GM19023 (cell line): ENCODE measurements around the gene SLAIN1.
A peak's percentile ranks its signal among the peaks of the same experiment; 100 is the strongest.

ENCODE experiments used
- ATAC-seq: cut with Tn5 transposase; IDR thresholded peaks from one replicate; pipeline ENCODE4 v1.9.1; 2021; ENCODE audit warnings: mild to moderate bottlenecking, moderate library complexity; ENCODE audit not compliant: unreplicated experiment

The SLAIN1 gene

GRCh38 chr13:77751513-77752456 is 54.3 kb downstream of the SLAIN1 start:
- ATAC-seq: peak; percentile 77

- no peak for ATAC-seq
Observed at GRCh38 chr13:77752512-77753069, 55.1 kb downstream of the SLAIN1 start.

GRCh38 chr13:77760893-77761292 is 63.4 kb downstream of the SLAIN1 start:
- ATAC-seq: no peak

GRCh38 chr13:77767413-77767812 is 69.9 kb downstream of the SLAIN1 start:
- no peak for ATAC-seq

- ATAC-seq: no peak
Observed at GRCh38 chr13:77774181-77774580, 76.7 kb downstream of the SLAIN1 start.

- ATAC-seq: no peak
Observed at GRCh38 chr13:77776704-77777103, 79.2 kb downstream of the SLAIN1 start.

GRCh38 chr13:77779552-77780272 is 82.2 kb downstream of the SLAIN1 start:
- peak; percentile 76 for ATAC-seq

- no peak for ATAC-seq
Observed at GRCh38 chr13:77781808-77782207, 84.3 kb downstream of the SLAIN1 start.

- no peak for ATAC-seq
Observed at GRCh38 chr13:77784515-77784914, 87.0 kb downstream of the SLAIN1 start.

- no peak for ATAC-seq
Observed at GRCh38 chr13:77786695-77787287, 89.3 kb downstream of the SLAIN1 start.

- ATAC-seq: no peak
Observed at GRCh38 chr13:77789376-77789775, 91.9 kb downstream of the SLAIN1 start.

GRCh38 chr13:77800219-77800618 is 102.7 kb downstream of the SLAIN1 start:
- ATAC-seq: no peak

GRCh38 chr13:77806518-77806917 is 109.0 kb downstream of the SLAIN1 start:
- no peak for ATAC-seq

GRCh38 chr13:77807431-77808135 is 110.1 kb downstream of the SLAIN1 start:
- no peak for ATAC-seq

GRCh38 chr13:77810430-77810829 is 112.9 kb downstream of the SLAIN1 start:
- peak; percentile 52 for ATAC-seq

GRCh38 chr13:77810878-77811277 is 113.4 kb downstream of the SLAIN1 start:
- no peak for ATAC-seq

- no peak for ATAC-seq
Observed at GRCh38 chr13:77811381-77811780, 113.9 kb downstream of the SLAIN1 start.

GRCh38 chr13:77811981-77812380 is 114.5 kb downstream of the SLAIN1 start:
- ATAC-seq: no peak
